Transverse colon (tissue), 4 donors: Measurements from ENCODE around the gene FAM83E.

Experiments used
- POLR2A ChIP-seq: fragments of 450-650 bp; IDR thresholded peaks from one replicate; pipeline ENCODE4 v1.6.1; 2016; ENCODE audit warnings: antibody characterized with exemption, mild to moderate bottlenecking, moderate library complexity
- POLR2AphosphoS5 ChIP-seq, 3 donors: sonication (generic); formaldehyde crosslinking; IDR thresholded peaks; one replicate each; pipeline ENCODE4 v1.6.1; 2016; ENCODE audit warnings: antibody characterized with exemption in 3 of 3
- TF ChIP-seq, protein P1 (sequence below), 5 experiments: fragments of 200-600 bp in 3 of 5; fragments of 450-650 bp in 2 of 5; sonication (generic) in 3 of 5; IDR thresholded peaks; 1 replicate in 2 of 5; 2 replicates in 3 of 5; pipeline ENCODE4 v1.5.1; 2016 to 2017; ENCODE audit warnings: antibody characterized with exemption in 5 of 5, inconsistent platforms in 3 of 5, mild to moderate bottlenecking in 2 of 5, moderate library complexity in 1 of 5

- TF ChIP-seq, protein P1, sequence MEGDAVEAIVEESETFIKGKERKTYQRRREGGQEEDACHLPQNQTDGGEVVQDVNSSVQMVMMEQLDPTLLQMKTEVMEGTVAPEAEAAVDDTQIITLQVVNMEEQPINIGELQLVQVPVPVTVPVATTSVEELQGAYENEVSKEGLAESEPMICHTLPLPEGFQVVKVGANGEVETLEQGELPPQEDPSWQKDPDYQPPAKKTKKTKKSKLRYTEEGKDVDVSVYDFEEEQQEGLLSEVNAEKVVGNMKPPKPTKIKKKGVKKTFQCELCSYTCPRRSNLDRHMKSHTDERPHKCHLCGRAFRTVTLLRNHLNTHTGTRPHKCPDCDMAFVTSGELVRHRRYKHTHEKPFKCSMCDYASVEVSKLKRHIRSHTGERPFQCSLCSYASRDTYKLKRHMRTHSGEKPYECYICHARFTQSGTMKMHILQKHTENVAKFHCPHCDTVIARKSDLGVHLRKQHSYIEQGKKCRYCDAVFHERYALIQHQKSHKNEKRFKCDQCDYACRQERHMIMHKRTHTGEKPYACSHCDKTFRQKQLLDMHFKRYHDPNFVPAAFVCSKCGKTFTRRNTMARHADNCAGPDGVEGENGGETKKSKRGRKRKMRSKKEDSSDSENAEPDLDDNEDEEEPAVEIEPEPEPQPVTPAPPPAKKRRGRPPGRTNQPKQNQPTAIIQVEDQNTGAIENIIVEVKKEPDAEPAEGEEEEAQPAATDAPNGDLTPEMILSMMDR (IDR thresholded peaks at IDR 0.05) = peak in 1 of 5 experiments; percentile 21
- TF ChIP-seq POLR2AphosphoS5 (IDR thresholded peaks at IDR 0.05) (peak in 2 of 3 donors; percentile 73 to 74), POLR2A (peak; percentile 53)
Observed at GRCh38 chr19:48627201-48627864, 12.5 kb upstream of the FAM83E start.
